A673 (cell line): ENCODE results near the gene ZNF488.

ENCODE experiments used
- EZH2 ChIP-seq: fragments of 200-600 bp; sonication (generic); IDR thresholded peaks from 2 replicates; pipeline ENCODE4 v1.6.1; 2017; ENCODE audit warnings: borderline replicate concordance, low read depth, mild to moderate bottlenecking, mixed read lengths, antibody characterized with exemption, low read length; ENCODE audit not compliant: poor library complexity, severe bottlenecking
- TF ChIP-seq, protein P1 (sequence below): fragments of 300-800, 200-600 bp; sonication (generic); conservative IDR thresholded peaks from 2 replicates; pipeline ENCODE4 v1.5.1; 2017; ENCODE audit warnings: low read depth, mild to moderate bottlenecking, antibody characterized with exemption, low read length, moderate library complexity, mixed read lengths

DNA sequence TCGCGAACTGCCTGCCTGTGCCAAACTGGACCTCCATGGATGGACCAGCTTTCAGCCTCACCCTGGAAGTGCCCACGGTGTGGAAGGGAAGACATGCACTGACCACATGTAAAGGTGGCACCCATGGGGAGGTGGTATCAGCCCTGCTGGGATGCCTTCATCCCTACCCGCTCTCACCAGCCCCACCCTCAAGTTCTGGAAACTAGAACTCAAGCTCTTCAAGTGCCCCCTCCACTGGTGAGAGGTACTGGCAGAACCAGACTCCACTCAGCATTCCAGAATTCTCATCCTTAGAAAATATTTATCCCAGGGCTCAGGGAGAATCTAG is 5.9 kb downstream of the ZNF488 start:
- TF ChIP-seq EZH2 = no peak
- TF ChIP-seq, protein P1, sequence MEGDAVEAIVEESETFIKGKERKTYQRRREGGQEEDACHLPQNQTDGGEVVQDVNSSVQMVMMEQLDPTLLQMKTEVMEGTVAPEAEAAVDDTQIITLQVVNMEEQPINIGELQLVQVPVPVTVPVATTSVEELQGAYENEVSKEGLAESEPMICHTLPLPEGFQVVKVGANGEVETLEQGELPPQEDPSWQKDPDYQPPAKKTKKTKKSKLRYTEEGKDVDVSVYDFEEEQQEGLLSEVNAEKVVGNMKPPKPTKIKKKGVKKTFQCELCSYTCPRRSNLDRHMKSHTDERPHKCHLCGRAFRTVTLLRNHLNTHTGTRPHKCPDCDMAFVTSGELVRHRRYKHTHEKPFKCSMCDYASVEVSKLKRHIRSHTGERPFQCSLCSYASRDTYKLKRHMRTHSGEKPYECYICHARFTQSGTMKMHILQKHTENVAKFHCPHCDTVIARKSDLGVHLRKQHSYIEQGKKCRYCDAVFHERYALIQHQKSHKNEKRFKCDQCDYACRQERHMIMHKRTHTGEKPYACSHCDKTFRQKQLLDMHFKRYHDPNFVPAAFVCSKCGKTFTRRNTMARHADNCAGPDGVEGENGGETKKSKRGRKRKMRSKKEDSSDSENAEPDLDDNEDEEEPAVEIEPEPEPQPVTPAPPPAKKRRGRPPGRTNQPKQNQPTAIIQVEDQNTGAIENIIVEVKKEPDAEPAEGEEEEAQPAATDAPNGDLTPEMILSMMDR = no peak
